Erythroblast (primary cell): ENCODE measurements around the gene FGD6.

Experiments used
- DNase-seq, 2 experiments: peaks; one replicate each; lab custom pipeline; 2025; lab: John Stamatoyannopoulos, UW
- GATA1 ChIP-seq: IDR thresholded peaks from 2 replicates; pipeline ENCODE4 v1.6.1; 2011; ENCODE audit warnings: low read depth, mild to moderate bottlenecking, control low read depth, low read length, moderate library complexity
- POLR2A ChIP-seq: IDR thresholded peaks from 2 replicates; pipeline ENCODE4 v1.6.1; 2011; ENCODE audit warnings: mild to moderate bottlenecking, low read length

FGD6 gene

DNA sequence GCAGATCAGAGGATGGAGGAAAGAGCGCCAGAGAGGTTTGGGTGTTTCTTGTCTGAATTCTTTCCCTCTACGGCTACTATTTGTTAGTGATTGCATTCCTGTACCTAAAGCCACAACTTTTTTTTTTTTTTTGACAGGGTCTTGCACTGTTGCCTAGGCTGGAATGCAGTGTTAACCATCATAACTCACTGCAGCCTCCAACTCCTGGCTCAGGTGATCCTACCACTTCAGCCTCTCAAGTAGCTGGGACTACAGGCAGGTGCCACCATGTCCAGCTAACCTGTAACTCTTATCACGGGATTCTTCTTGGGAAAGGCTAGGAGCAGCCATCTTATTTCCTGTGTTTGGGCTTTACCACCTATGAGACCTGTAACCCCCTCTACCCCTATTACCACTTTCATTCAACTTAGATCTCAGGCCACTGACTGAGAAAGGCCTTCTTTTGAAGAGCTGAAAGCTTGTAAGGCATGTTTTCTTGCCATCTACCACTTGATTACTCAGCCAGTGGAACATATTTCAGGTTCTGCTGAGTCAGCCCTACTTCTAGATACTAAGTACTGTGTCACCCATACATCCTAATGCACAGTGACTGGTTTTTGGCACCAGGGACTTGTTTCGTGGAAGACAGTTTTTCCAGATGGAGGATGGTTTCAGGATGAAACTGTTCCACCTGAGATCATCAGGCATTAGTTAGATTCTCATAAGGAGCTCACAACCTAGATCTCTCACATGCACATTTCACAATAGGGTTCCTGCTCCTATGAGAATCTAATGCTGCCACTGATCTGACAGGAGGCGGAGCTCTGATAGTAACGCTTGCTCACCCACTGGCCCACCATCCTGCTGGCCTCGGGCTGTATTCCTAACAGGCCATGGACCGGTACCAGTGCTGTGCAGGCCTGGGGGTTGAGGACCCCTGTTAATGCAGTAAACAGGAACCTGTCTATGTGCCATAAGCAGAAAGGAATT lies 7.2 kb upstream of the FGD6 start:
- TF ChIP-seq POLR2A = no peak
- no peak for TF ChIP-seq GATA1
- peak; percentile 81 to 89 for DNase-seq

DNA sequence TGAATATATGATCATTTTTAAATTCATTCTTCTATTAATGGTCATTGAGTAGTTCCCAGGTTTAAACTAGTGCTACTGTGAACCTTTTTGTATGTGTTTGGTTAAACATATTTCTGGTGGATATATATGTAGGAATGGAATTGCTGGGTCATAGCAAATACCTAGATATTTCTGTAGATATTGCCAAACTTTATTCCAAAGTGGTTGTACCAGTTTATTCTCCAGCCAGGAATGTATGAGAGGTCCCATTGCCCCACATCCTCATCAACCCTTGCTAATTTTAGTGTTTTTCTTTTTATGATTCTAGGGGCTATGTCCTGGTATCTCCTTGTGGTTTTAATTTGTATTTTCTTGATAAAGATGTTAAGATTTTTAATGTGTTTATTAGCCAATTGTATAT lies 3.5 kb upstream of the FGD6 start:
- no peak for TF ChIP-seq GATA1
- TF ChIP-seq POLR2A = no peak

GRCh38 chr12:95220190-95220589 lies 2.9 kb upstream of the FGD6 start:
- DNase-seq = no peak
- TF ChIP-seq POLR2A (no peak), GATA1 (no peak)

More for the DNA sequence above, 3.5 kb upstream of the FGD6 start:
- DNase-seq = no peak

DNA sequence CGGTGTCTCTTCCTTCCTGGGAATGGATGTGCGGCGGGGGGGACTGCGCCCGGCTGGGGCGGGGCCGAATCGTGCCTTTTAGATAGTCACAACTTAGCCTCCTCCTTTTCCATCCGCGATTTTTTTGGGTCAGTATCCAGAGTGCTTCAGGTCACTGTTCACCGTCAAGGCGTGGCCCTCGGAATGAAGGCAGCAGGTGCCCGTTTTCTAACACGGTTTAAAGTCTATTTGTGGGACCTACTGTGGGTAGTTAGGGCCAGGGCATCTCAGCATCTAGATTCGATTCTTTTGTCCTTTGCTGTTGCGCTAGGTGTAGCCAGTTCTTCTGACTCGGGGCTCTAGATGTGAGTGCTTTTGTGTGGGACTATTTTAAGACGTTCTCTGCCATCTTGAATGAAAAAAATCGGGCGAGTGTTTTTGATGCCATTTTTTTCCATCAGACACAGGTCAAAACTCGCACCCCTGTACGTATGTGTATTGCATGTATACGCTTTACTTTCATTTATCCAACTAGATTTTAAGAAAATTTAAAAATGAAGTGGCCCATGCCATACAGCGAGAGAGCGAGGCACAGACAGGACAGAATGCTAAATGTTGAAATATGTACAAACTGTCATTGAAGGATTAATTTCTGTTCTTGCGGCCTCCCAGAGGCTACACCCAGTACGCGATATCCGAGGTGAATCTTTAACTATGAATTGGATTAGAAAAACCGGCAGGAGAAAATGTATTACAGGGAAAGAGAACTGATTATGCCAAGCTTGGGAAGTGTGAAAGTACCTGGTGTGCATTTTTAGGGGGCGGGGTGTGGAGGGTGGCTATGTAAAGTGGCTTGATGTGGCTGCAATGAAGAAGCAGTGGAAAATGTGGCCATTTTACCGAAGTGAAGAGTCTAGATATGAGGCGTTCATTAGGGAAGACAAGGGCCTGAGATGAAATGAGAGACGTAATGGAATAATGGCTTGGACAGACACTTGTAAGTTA lies 1.2 kb upstream of the FGD6 start:
- TF ChIP-seq POLR2A = no peak
- no peak for TF ChIP-seq GATA1
- DNase-seq = peak; percentile 80 to 84

DNA sequence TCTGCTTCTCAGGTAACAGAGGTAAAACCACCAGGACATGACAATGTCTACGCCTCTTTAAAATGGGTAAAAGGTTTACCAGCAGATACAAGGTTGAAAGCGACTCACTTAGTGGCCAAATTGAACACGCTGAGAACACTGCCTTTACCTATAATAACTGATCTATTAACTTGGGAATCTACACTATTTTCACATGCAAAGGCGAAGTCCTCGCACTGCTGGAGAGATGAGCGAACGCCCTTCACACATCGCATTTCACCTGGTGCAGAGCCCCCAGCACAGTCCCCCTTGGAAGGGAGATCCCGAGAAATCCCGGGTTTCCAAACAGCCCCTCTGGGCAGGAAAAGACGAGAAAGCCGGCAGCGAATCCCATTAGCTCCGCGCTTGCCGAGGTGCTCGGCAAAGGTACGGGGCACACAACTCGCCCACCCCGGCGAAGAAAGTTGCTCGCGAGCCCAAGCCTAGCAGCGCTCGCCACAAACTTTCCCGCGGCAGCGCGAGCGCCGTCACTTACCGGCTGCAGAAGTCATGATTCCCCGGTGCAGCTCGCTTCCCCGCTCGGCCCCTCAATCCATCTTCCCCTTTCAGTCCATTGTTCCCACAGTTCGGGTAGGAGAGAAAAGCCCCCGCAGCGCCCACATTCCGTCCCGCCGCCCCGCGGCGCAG lies 423 bp downstream of the FGD6 start:
- DNase-seq = peak; percentile 59 to 66
- TF ChIP-seq GATA1 (no peak), POLR2A (no peak)

GRCh38 chr12:95215949-95216348 lies 1.3 kb downstream of the FGD6 start:
- TF ChIP-seq POLR2A = no peak
- TF ChIP-seq GATA1 = no peak
- DNase-seq = peak; percentile 15 to 28

GRCh38 chr12:95214466-95214865 lies 2.8 kb downstream of the FGD6 start:
- TF ChIP-seq POLR2A (no peak), GATA1 (no peak)
- DNase-seq = no peak

- no peak for DNase-seq
- TF ChIP-seq GATA1 = no peak
- TF ChIP-seq POLR2A = no peak
Measured at GRCh38 chr12:95213928-95214327, 3.3 kb downstream of the FGD6 start.

- no peak for TF ChIP-seq POLR2A
- TF ChIP-seq GATA1 = no peak
Measured at GRCh38 chr12:95213119-95213518, 4.1 kb downstream of the FGD6 start.

GRCh38 chr12:95212586-95212985 lies 4.7 kb downstream of the FGD6 start:
- no peak for TF ChIP-seq GATA1

More at GRCh38 chr12:95213119-95213518, 4.1 kb downstream of the FGD6 start:
- DNase-seq = no peak

GRCh38 chr12:95208678-95209077 lies 8.6 kb downstream of the FGD6 start:
- no peak for DNase-seq
- no peak for TF ChIP-seq GATA1
- no peak for TF ChIP-seq POLR2A

More at GRCh38 chr12:95212586-95212985, 4.7 kb downstream of the FGD6 start:
- DNase-seq = no peak

GRCh38 chr12:95207407-95207806 lies 9.9 kb downstream of the FGD6 start:
- TF ChIP-seq GATA1 (no peak), POLR2A (no peak)
- no peak for DNase-seq

- no peak for DNase-seq
- TF ChIP-seq POLR2A (no peak), GATA1 (no peak)
Measured at GRCh38 chr12:95206916-95207315, 10.4 kb downstream of the FGD6 start.
